D721Med (cell line): ENCODE data around the gene FAF1.
"Not testable (repeated sequence)": the region's sequence is repeated elsewhere in the genome, so short reads cannot be mapped to it uniquely, and the experiment has no call there.

Experiments
- DNase-seq: peaks from one replicate; pipeline ENCODE4 v3.0.0; 2011; ENCODE audit warnings: low spot score; ENCODE audit not compliant: insufficient read length
- FAIRE-seq: peaks from 2 replicates; lab custom pipeline; 2011; peaks lifted over from hg19 to GRCh38; lab: Jason Lieb, UNC
- CTCF ChIP-seq: IDR thresholded peaks from 2 replicates; pipeline ENCODE4 v1.5.1; 2012; ENCODE audit warnings: mild to moderate bottlenecking, control low read depth; ENCODE audit not compliant: insufficient read depth; ENCODE audit errors: missing control alignments

Gene FAF1

GRCh38 chr1:50959913-50960844 is at the start of gene FAF1:
TSS of gene FAF1 (minus strand) at chr1:50960267. CDS start at chr1:50959811, 456 bp downstream.
- no peak for TF ChIP-seq CTCF
- DNase-seq (peak; percentile 85), FAIRE-seq (peak; percentile 21)

- TF ChIP-seq CTCF = no peak
- DNase-seq (no peak), FAIRE-seq (no peak)
Observed at GRCh38 chr1:51009381-51009780, 49.3 kb upstream of the FAF1 start.

- not testable (repeated sequence) for DNase-seq, FAIRE-seq
Observed at GRCh38 chr1:51005549-51005948, 45.5 kb upstream of the FAF1 start.

GRCh38 chr1:51002516-51002915 is 42.4 kb upstream of the FAF1 start:
- FAIRE-seq = no peak
- DNase-seq = no peak
- TF ChIP-seq CTCF = no peak

- FAIRE-seq (no peak), DNase-seq (no peak)
- no peak for TF ChIP-seq CTCF
Observed at GRCh38 chr1:51000651-51001050, 40.6 kb upstream of the FAF1 start.

- no peak for FAIRE-seq
- TF ChIP-seq CTCF = no peak
Observed at GRCh38 chr1:51000160-51000559, 40.1 kb upstream of the FAF1 start.

GRCh38 chr1:50999375-50999774 is 39.3 kb upstream of the FAF1 start:
- not testable (repeated sequence) for DNase-seq, FAIRE-seq

More at GRCh38 chr1:51000160-51000559, 40.1 kb upstream of the FAF1 start:
- DNase-seq = no peak

GRCh38 chr1:50996083-50996482 is 36.0 kb upstream of the FAF1 start:
- TF ChIP-seq CTCF = no peak
- DNase-seq (no peak), FAIRE-seq (no peak)
